ENCODE measurements around the gene LRRC17.

GRCh38 chr7:102925976-102926782 lies 13.4 kb downstream of the LRRC17 start:
- TF ChIP-seq TAF1 (conservative IDR thresholded peaks at IDR 0.05) (no peak), CTCF (IDR thresholded peaks at IDR 0.05; ENCODE audit: low read depth, low read length, missing input control) (no peak)
